Right atrium auricular region (tissue), 2 donors: ENCODE measurements around the gene SLX9. TPM values are rescaled to one million over a fixed set of nuclear protein-coding genes. Genes with fewer than 3 reads are reported as not detected.
A peak's percentile ranks its signal among the peaks of the same experiment; 100 is the strongest.

ENCODE experiments used
- DNase-seq: peaks from one replicate; pipeline ENCODE4 v3.0.0-alpha.2; 2019; ENCODE audit warnings: low spot score
- H3K27ac ChIP-seq, 2 donors: fragments of 200-600 bp; sonication (generic); 1 replicate in 1 of 2; 2 replicates in 1 of 2; pipeline ENCODE4 v1.5.1; 2016 to 2019
- H3K27me3 ChIP-seq, 2 donors: fragments of 200-600 bp; sonication (generic); one replicate each; pipeline versions ENCODE4 v1.5.1 to v1.6.0; 2017 to 2019
- H3K36me3 ChIP-seq: fragments of 200-600 bp; sonication (generic); one replicate; pipeline ENCODE4 v1.5.1; 2016
- H3K4me1 ChIP-seq, 2 donors: fragments of 200-600 bp; sonication (generic); one replicate each; pipeline versions ENCODE4 v1.5.1 to v1.6.0; 2017 to 2019
- H3K4me3 ChIP-seq, 2 donors: fragments of 200-600 bp; sonication (generic); 1 replicate in 1 of 2; 2 replicates in 1 of 2; pipeline ENCODE4 v1.5.1; 2017 to 2019; ENCODE audit warnings: mild to moderate bottlenecking in 1 of 2, moderate library complexity in 1 of 2
- H3K9me3 ChIP-seq, 2 donors: fragments of 200-600 bp; sonication (generic); one replicate each; pipeline ENCODE4 v1.5.1; 2019
- total RNA-seq, 2 donors: library from RNA; depleted of rRNA; stranded (reverse); fragments of >200 nt; gene quantifications; one replicate each; pipeline ENCODE4 v1.1.0, GENCODE V29; 2016
- TF ChIP-seq, protein P1 (sequence below), 2 donors: fragments of 200-600 bp; sonication (generic); IDR thresholded peaks; one replicate each; pipeline ENCODE4 v1.5.1; 2019; ENCODE audit warnings: antibody characterized with exemption in 2 of 2

The SLX9 gene
- total RNA-seq, 2 donors from 2014 or later: 15.9 to 18.8 TPM

DNA sequence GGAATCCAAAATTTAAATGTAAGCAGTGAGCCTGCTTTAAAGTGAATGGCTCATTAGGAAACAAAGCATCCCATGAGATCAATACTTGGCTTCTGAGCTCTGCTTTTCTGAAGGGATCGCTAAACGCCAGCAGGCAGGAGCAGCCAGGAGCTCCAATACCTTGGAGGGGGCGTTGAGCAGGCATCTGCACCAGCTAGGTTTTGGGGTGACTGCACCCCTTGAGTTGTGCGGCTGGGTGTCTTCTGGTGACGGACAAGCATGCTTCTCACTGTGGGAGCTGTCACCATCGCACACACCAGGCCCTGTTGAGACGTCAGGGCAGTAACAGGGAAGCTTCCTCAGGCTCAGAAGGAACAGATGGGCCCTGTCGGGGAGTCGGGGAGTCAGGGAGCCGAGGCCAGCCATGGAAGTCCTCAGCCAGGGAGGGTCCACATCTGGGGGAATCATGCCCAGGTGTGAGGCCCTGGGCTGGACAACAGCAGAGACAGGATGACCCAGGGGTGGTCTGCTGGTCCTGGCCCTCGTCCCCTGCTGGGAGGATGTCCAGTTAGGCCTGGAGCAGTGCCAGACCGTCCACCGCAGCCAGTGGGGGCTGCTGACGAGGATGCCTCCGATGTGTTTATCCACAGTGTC is 76.7 kb downstream of the SLX9 start:
- Histone ChIP-seq H3K4me1 (peaks cover 0 to 27% of the 10 kb centered on the region in 2 donors), H3K9me3 (no peaks in the 10 kb centered on the region), H3K4me3 (no peak overlapping the region), H3K36me3 (no peaks in the 10 kb centered on the region), H3K27me3 (no peaks in the 10 kb centered on the region), H3K27ac (no peak overlapping the region)
- DNase-seq: no peak
- TF ChIP-seq, protein P1, sequence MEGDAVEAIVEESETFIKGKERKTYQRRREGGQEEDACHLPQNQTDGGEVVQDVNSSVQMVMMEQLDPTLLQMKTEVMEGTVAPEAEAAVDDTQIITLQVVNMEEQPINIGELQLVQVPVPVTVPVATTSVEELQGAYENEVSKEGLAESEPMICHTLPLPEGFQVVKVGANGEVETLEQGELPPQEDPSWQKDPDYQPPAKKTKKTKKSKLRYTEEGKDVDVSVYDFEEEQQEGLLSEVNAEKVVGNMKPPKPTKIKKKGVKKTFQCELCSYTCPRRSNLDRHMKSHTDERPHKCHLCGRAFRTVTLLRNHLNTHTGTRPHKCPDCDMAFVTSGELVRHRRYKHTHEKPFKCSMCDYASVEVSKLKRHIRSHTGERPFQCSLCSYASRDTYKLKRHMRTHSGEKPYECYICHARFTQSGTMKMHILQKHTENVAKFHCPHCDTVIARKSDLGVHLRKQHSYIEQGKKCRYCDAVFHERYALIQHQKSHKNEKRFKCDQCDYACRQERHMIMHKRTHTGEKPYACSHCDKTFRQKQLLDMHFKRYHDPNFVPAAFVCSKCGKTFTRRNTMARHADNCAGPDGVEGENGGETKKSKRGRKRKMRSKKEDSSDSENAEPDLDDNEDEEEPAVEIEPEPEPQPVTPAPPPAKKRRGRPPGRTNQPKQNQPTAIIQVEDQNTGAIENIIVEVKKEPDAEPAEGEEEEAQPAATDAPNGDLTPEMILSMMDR (IDR thresholded peaks at IDR 0.05): no peak

DNA sequence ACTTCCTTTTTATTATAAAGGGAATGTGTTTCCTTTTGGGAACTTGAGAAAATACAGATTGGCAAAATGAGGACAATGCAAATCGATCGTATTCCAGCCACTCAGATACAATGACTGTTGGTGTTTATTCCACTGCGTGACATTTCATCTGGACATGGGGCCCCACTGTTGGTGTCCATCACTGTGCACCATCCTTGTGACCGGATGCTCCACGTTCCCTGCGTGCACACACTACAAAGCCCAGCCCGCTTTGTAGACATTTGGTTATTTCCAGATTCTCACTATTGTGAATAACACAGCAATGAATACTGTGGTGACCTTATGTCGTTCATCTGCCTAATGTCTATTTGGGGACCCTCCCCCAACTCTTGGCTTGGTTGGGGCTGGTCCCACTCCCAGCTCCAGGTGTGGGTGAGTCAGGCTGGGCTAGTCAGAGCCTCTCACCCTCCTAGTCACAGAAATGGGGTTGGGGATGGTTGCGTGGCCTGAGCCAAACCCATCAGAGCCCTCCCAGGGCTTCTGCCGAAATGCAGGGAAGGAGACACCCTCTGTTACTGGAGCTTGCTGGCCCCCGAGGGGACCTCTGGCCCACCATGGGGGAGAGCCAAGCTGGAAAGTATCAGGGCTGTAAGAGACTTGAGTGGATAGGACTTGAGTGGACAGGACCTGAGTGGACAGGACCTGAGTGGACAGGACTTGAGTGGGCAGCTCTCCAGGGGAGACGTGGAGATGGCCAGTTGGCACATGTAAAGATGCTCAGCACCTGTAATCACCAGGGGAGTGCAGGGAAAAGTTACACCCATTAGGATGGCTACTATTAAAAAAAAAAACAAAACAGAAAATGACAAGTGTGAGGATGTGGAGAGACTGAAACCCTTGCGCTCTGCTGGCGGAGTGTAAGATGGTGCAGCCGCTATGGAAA is 77.5 kb downstream of the SLX9 start:
- no peaks in the 10 kb centered on the region for H3K27me3 ChIP-seq
- DNase-seq: no peak
- H3K4me3 ChIP-seq: no peak overlapping the region
- no peaks in the 10 kb centered on the region for H3K9me3 ChIP-seq
- no peaks in the 10 kb centered on the region for H3K36me3 ChIP-seq
- TF ChIP-seq, protein P1 (IDR thresholded peaks at IDR 0.05): no peak
- H3K4me1 ChIP-seq: peaks cover 0 to 19% of the 10 kb centered on the region in 2 donors
- H3K27ac ChIP-seq: no peak overlapping the region

DNA sequence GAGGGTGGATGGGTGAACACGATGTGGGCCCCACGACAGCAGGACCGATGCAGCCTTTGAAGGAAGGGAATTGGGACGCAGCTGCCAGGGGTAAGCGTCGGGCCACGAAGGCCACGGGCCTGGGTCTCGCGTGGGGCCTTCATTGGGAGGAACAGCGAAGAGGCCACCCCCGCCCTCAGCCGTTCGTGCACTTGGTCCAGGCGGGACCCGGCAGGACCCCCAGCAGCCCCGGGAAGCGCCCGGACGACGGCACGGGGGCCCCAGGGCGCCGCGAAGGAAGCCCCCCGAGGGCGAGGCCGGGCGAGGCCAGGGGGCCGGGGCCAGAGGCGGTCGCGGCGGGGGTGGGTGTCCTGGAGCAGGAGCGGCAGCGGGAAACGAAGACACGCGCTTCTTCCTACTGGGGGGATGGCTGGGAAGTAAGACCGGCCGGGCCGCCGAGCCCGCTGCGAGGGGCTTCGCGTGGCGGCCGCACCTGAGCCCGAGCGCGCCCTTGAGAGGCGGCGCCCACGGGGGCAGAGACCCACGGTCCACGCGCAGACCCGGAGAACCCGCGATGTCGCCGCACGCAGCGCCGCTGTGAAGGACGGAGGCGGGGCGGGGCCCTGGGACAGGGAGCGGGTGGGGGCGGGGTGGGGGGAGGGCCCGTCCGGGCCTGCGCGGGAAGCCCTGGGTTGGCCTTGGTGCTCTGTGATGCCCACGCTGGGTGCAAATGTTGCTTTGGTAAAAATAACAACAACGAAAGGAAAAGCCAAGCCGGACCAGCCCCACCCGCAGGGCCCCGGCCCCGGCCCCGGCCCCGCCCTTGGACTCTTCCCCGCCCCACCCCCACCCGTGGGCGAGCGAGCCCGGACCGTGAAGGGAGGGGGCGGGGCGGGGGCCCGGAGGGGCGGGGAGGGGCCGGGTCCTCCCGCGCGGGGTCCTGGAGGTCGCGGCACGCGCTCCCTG is 78.6 kb downstream of the SLX9 start:
- no peak for DNase-seq
- peak overlapping the region; percentile 51 to 79 for H3K27ac ChIP-seq
- TF ChIP-seq, protein P1 (IDR thresholded peaks at IDR 0.05): no peak
- peaks cover 0 to under 1% of the 10 kb centered on the region in 2 donors for H3K9me3 ChIP-seq
- H3K36me3 ChIP-seq: no peaks in the 10 kb centered on the region
- H3K4me1 ChIP-seq: peaks cover 0 to 11% of the 10 kb centered on the region in 2 donors
- peak overlapping the region; percentile 36 to 51 for H3K4me3 ChIP-seq
- no peaks in the 10 kb centered on the region for H3K27me3 ChIP-seq

DNA sequence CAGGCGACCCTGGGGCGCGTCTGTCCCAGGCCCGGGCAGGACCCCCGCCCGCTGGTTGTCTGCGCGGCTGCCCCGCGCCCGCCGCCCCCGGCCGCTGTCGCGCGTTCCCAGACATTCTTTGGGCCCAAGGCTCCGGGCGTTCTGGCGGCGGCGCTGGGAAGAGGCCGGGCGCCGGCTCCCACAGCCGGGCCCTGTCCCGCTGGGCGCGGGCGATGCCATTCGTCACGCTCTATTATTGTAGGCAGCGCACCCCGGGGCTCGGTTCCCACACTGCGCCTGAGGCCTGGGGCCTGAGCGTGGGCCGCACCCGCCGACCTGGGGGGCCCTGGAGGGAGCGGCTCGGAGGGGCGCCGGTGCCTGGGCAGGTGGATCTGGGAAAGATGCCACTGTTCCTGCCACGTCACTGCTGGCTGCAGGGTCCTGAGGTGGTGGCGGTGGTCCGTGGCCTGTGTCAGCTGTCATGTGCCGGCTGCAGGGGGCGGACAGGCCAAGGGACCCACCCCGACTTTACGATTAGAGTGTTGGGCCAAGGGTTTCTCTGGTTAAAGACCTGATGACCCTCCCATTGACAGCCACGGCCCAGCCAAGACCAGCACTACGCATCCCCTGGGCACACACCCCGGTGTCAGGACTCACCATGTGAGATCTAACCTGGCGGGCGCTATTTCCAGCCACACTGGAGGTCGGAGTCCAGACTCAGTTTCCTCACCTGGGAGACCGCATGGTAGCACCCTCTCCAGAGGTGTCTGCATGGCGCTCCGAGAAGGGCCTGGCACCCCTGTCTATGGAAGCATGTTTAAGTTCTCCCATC is 79.5 kb downstream of the SLX9 start:
- DNase-seq: no peak
- H3K4me3 ChIP-seq: peak overlapping the region; percentile 36 to 51

More for the DNA sequence above, 79.5 kb downstream of the SLX9 start:
- TF ChIP-seq, protein P1 (IDR thresholded peaks at IDR 0.05): no peak
- no peaks in the 10 kb centered on the region for H3K36me3 ChIP-seq
- H3K9me3 ChIP-seq: peaks cover 0 to 8% of the 10 kb centered on the region in 2 donors
- peak overlapping the region; percentile 51 to 79 for H3K27ac ChIP-seq
- peaks cover 0 to 11% of the 10 kb centered on the region in 2 donors for H3K4me1 ChIP-seq
- H3K27me3 ChIP-seq: no peaks in the 10 kb centered on the region
